Right atrium auricular region (tissue), 2 donors: Measurements from ENCODE around the gene HTR2B. TPM values are rescaled to one million over a fixed set of nuclear protein-coding genes. Genes with fewer than 3 reads are reported as not detected.
A peak's percentile ranks its signal among the peaks of the same experiment; 100 is the strongest.

ENCODE experiments used
- DNase-seq: peaks from one replicate; pipeline ENCODE4 v3.0.0-alpha.2; 2019; ENCODE audit warnings: low spot score
- H3K27ac ChIP-seq, 2 donors: fragments of 200-600 bp; sonication (generic); 1 replicate in 1 of 2; 2 replicates in 1 of 2; pipeline ENCODE4 v1.5.1; 2016 to 2019
- H3K27me3 ChIP-seq, 2 donors: fragments of 200-600 bp; sonication (generic); one replicate each; pipeline versions ENCODE4 v1.5.1 to v1.6.0; 2017 to 2019
- H3K36me3 ChIP-seq: fragments of 200-600 bp; sonication (generic); one replicate; pipeline ENCODE4 v1.5.1; 2016
- H3K4me1 ChIP-seq, 2 donors: fragments of 200-600 bp; sonication (generic); one replicate each; pipeline versions ENCODE4 v1.5.1 to v1.6.0; 2017 to 2019
- H3K4me3 ChIP-seq, 2 donors: fragments of 200-600 bp; sonication (generic); 1 replicate in 1 of 2; 2 replicates in 1 of 2; pipeline ENCODE4 v1.5.1; 2017 to 2019; ENCODE audit warnings: mild to moderate bottlenecking in 1 of 2, moderate library complexity in 1 of 2
- H3K9me3 ChIP-seq, 2 donors: fragments of 200-600 bp; sonication (generic); one replicate each; pipeline ENCODE4 v1.5.1; 2019
- total RNA-seq, 2 donors: library from RNA; depleted of rRNA; stranded (reverse); fragments of >200 nt; gene quantifications; one replicate each; pipeline ENCODE4 v1.1.0, GENCODE V29; 2016
- TF ChIP-seq, protein P1 (sequence below), 2 donors: fragments of 200-600 bp; sonication (generic); IDR thresholded peaks; one replicate each; pipeline ENCODE4 v1.5.1; 2019; ENCODE audit warnings: antibody characterized with exemption in 2 of 2

The HTR2B gene
- 1 to 10 TPM; 2.8 to 7.3 TPM for total RNA-seq

DNA sequence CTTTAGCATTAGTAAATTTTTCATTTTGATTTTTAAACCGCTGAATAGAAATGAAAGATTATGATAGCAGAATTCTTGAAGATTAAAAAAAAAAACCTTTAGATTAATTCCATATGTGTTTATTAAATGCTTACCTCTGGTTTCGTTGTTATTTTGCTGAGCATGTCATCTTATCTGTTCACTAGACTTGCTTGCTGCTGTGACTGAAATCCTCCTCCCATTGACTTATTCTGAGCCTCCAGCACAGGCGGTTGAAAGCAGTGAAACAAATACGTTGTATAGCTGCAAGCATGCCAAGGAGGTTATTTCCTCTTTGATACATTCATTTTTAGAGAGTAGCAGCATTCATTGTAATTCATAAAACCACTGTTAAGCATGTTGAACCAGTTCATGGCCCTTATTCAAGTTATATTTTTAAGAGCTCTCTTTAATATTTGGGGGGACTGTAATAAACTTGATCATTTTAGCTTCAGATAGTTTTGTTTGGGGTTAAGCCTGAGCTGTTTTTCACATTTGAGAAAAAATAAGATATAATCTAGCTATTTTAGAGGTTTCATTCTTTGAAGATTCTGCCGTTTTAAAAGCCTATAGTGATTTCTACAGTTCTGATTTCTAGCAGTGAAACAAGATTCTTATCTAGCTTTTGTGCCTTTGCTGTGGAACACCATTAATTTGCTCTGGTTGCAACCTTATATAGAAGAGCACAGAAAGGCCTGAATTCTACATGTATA is at the start of gene HTR2B:
Gene HTR2B (minus strand): TSS at position 205 of the 731 bp plus-strand sequence. CDS start 1,278 bp downstream, outside the sequence.
- no peak for DNase-seq
- no peaks in the 10 kb centered on the region for H3K9me3 ChIP-seq
- H3K4me3 ChIP-seq, result peak within 1 kb of the TSS in 1 of 2 donors; percentile 1
- TF ChIP-seq, protein P1, sequence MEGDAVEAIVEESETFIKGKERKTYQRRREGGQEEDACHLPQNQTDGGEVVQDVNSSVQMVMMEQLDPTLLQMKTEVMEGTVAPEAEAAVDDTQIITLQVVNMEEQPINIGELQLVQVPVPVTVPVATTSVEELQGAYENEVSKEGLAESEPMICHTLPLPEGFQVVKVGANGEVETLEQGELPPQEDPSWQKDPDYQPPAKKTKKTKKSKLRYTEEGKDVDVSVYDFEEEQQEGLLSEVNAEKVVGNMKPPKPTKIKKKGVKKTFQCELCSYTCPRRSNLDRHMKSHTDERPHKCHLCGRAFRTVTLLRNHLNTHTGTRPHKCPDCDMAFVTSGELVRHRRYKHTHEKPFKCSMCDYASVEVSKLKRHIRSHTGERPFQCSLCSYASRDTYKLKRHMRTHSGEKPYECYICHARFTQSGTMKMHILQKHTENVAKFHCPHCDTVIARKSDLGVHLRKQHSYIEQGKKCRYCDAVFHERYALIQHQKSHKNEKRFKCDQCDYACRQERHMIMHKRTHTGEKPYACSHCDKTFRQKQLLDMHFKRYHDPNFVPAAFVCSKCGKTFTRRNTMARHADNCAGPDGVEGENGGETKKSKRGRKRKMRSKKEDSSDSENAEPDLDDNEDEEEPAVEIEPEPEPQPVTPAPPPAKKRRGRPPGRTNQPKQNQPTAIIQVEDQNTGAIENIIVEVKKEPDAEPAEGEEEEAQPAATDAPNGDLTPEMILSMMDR (IDR thresholded peaks at IDR 0.05), result no peak
- H3K4me1 ChIP-seq, result peaks cover 0 to 26% of the 10 kb centered on the region in 2 donors
- no peaks in the 10 kb centered on the region for H3K36me3 ChIP-seq
- H3K27me3 ChIP-seq, result no peaks in the 10 kb centered on the region
- H3K27ac ChIP-seq, result peak within 1 kb of the TSS in 1 of 2 donors; percentile 39

DNA sequence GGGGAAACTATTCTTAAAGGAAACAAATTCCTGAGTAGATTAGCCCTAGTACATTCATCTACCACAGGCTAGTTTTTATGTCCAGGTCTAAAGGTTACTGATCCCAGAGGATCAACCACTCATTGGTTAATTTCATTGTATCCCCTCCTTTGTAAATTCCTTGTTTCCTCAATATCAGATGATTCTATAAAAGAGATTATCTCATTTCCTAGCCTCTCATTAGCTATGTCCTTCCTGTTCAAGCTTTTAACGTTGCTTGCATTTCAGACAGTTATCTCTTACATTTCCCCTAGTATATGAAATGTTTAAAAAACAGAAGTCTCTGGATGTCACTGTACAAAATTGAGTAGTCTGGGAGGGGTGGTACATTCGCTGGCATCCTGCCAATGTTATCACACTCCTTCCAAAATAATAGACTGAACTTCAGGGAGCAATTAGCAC is 49.4 kb upstream of the HTR2B start:
- H3K9me3 ChIP-seq, result no peaks in the 10 kb centered on the region
- H3K4me3 ChIP-seq, result no peak overlapping the region
- peaks cover 28% of the 10 kb centered on the region for H3K36me3 ChIP-seq
- no peak overlapping the region for H3K27ac ChIP-seq
- H3K27me3 ChIP-seq, result no peaks in the 10 kb centered on the region
- H3K4me1 ChIP-seq, result peaks cover 0 to 17% of the 10 kb centered on the region in 2 donors
- TF ChIP-seq, protein P1 (IDR thresholded peaks at IDR 0.05), result no peak
- no peak for DNase-seq

DNA sequence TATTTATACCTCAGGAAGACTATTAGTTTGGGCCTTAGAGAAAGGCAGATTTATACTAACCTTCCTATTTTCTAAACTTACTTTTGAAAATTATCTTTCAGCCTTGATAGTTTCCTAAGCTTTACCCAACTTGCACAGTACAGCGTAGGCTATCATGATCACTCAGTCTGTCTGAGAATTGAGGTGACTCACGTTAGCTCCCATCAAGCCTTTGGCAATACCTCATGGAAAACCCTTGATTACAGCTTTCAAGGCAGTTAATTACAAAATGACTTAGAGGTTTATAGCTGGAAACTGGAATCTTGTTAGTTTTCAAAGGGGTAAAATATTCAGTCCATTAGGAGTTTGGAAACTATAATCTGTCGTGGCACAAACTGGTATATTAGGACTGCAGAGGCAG is 47.2 kb upstream of the HTR2B start:
- TF ChIP-seq, protein P1 (IDR thresholded peaks at IDR 0.05), result no peak
- H3K4me1 ChIP-seq, result peaks cover 0 to 18% of the 10 kb centered on the region in 2 donors
- peaks cover 32% of the 10 kb centered on the region for H3K36me3 ChIP-seq
- H3K27ac ChIP-seq, result no peak overlapping the region
- H3K9me3 ChIP-seq, result no peaks in the 10 kb centered on the region
- no peak overlapping the region for H3K4me3 ChIP-seq
- DNase-seq, result no peak
- H3K27me3 ChIP-seq, result no peaks in the 10 kb centered on the region

DNA sequence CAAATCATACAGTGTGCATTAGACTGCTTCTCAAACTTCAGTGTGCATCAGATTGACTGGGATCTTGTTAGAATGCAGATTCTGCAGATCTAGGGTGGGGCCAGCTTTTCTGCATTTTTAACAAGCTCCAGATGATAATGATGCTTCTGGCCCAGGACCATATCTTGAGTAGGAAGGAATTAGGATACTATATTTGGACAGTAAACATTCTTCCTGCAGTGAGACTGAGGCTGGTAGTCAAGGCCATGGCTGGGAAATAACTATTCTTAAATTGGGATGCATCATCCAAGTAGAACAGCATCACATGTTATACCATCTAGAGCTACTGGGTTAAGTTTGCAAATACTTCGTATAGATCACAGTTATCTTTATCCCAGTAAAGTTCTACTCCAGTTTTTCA is 45.2 kb upstream of the HTR2B start:
- no peak for DNase-seq
- H3K27ac ChIP-seq, result no peak overlapping the region
- H3K27me3 ChIP-seq, result no peaks in the 10 kb centered on the region
- peaks cover 0 to 18% of the 10 kb centered on the region in 2 donors for H3K4me1 ChIP-seq
- no peak overlapping the region for H3K4me3 ChIP-seq
- H3K9me3 ChIP-seq, result no peaks in the 10 kb centered on the region
- H3K36me3 ChIP-seq, result peaks cover 48% of the 10 kb centered on the region
- TF ChIP-seq, protein P1 (IDR thresholded peaks at IDR 0.05), result no peak

DNA sequence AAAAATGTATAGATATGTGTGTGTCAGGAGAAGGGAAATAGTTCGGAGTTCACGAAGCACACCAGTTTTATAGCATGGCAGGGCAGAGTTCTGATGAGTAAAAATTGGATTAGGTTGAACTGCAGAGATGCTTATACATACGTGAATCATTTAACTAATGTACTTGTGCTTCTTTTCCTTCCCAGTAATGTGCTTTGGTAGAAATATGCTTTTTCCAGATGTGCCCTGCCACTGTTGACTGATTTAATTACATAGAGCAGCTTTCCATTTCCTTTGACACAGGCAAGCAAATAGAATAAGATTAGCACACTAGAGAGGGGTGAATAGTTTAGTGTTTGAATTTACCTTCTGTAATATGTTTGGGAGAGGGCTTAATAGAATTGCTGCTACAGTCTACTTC is 44.6 kb upstream of the HTR2B start:
- H3K27me3 ChIP-seq, result no peaks in the 10 kb centered on the region
- TF ChIP-seq, protein P1 (IDR thresholded peaks at IDR 0.05), result no peak
- no peak overlapping the region for H3K27ac ChIP-seq
- no peak overlapping the region for H3K4me3 ChIP-seq
- no peaks in the 10 kb centered on the region for H3K9me3 ChIP-seq
- H3K36me3 ChIP-seq, result peaks cover 49% of the 10 kb centered on the region
- DNase-seq, result no peak
- H3K4me1 ChIP-seq, result peaks cover 0 to 16% of the 10 kb centered on the region in 2 donors
